BLaER1 treated with 17β-estradiol and CSF1 and Interleukin-3, amounts not matched to agents 10 nM and 100 nM (cell line): ENCODE results near the gene ARHGAP4.

Experiments used
- H3K27ac ChIP-seq, 11 experiments: shearing (Covaris generic); formaldehyde crosslinking; 2 replicates each; pipeline ENCODE4 v1.8.1; 2022
- H3K27me3 ChIP-seq, 11 experiments: shearing (Covaris generic); formaldehyde crosslinking; 2 replicates each; pipeline ENCODE4 v1.8.1; 2022
- H3K36me3 ChIP-seq, 11 experiments: shearing (Covaris generic); formaldehyde crosslinking; 2 replicates each; pipeline ENCODE4 v1.8.1; 2022
- H3K4me1 ChIP-seq, 10 experiments: shearing (Covaris generic); formaldehyde crosslinking; 2 replicates each; pipeline ENCODE4 v1.8.1; 2022
- H3K4me2 ChIP-seq, 11 experiments: shearing (Covaris generic); formaldehyde crosslinking; 2 replicates each; pipeline ENCODE4 v1.8.1; 2022
- H3K4me3 ChIP-seq, 10 experiments: shearing (Covaris generic); formaldehyde crosslinking; 2 replicates each; pipeline ENCODE4 v1.8.1; 2022
- H3K9ac ChIP-seq, 11 experiments: shearing (Covaris generic); formaldehyde crosslinking; 2 replicates each; pipeline ENCODE4 v1.8.1; 2022
- H3K9me3 ChIP-seq, 11 experiments: shearing (Covaris generic); formaldehyde crosslinking; replicated peaks in 1 of 11; 2 replicates each; pipeline ENCODE4 v1.8.1; 2022
- H4K20me1 ChIP-seq, 11 experiments: shearing (Covaris generic); formaldehyde crosslinking; 2 replicates each; pipeline ENCODE4 v1.8.1; 2022
- Cebpa-rat ChIP-seq, 11 experiments: shearing (Covaris generic); IDR thresholded peaks; 2 replicates each; pipeline ENCODE4 v1.8.1; 2022

The ARHGAP4 gene

GRCh38 chrX:153877571-153878261 lies 48.3 kb downstream of the ARHGAP4 start:
- TF ChIP-seq Cebpa-rat (IDR thresholded peaks at IDR 0.05): no peak
- H3K27ac ChIP-seq: peak overlapping the region in 8 of 11 experiments; percentile 46 to 80 (median 69); a peak in 15 of 22 replicates
- peaks cover 53 to 65% (median 62%) of the 10 kb centered on the region in 10 experiments for H3K4me1 ChIP-seq
- H3K9ac ChIP-seq: peak overlapping the region in 7 of 11 experiments; percentile 54 to 75 (median 62); a peak in 11 of 22 replicates
- H3K4me3 ChIP-seq: peak overlapping the region in 6 of 10 experiments; percentile 5 to 42 (median 22); a peak in 5 of 20 replicates
- no peaks in the 10 kb centered on the region; a peak in 1 of 22 replicates for H3K36me3 ChIP-seq
- H3K27me3 ChIP-seq: peaks cover 62 to 82% (median 78%) of the 10 kb centered on the region in 11 experiments
- H3K9me3 ChIP-seq: no peaks in the 10 kb centered on the region
- H4K20me1 ChIP-seq: peaks cover 11 to 83% (median 56%) of the 10 kb centered on the region in 11 experiments; a peak in 18 of 22 replicates
- peak overlapping the region; percentile 59 to 93 (median 74) for H3K4me2 ChIP-seq

GRCh38 chrX:153876112-153876491 lies 50.0 kb downstream of the ARHGAP4 start:
- Histone ChIP-seq H3K36me3 (peaks cover 0 to 6% (median 0%) of the 10 kb centered on the region in 11 experiments; a peak in 1 of 22 replicates), H3K4me2 (no peak overlapping the region), H3K4me3 (no peak overlapping the region), H4K20me1 (peaks cover 11 to 77% (median 50%) of the 10 kb centered on the region in 11 experiments; a peak in 17 of 22 replicates), H3K27me3 (peaks cover 53 to 76% (median 71%) of the 10 kb centered on the region in 11 experiments), H3K4me1 (peaks cover 36 to 48% (median 46%) of the 10 kb centered on the region in 10 experiments), H3K9ac (no peak overlapping the region), H3K27ac (no peak overlapping the region), H3K9me3 (no peaks in the 10 kb centered on the region)
- TF ChIP-seq Cebpa-rat (IDR thresholded peaks at IDR 0.05): no peak

GRCh38 chrX:153875391-153876111 lies 50.5 kb downstream of the ARHGAP4 start:
- Histone ChIP-seq H3K36me3 (peaks cover 0 to 9% (median 0%) of the 10 kb centered on the region in 11 experiments; a peak in 2 of 22 replicates), H3K4me3 (no peak overlapping the region), H3K9ac (no peak overlapping the region), H3K9me3 (no peaks in the 10 kb centered on the region), H3K27me3 (peaks cover 47 to 75% (median 66%) of the 10 kb centered on the region in 11 experiments), H3K27ac (no peak overlapping the region), H3K4me1 (peaks cover 31 to 43% (median 42%) of the 10 kb centered on the region in 10 experiments), H4K20me1 (peaks cover 11 to 74% (median 47%) of the 10 kb centered on the region in 11 experiments; a peak in 17 of 22 replicates), H3K4me2 (no peak overlapping the region)
- no peak for TF ChIP-seq Cebpa-rat (IDR thresholded peaks at IDR 0.05)

- H3K4me1 ChIP-seq: peaks cover 21 to 41% (median 33%) of the 10 kb centered on the region in 10 experiments
- no peak overlapping the region for H3K4me2 ChIP-seq
- no peak overlapping the region for H3K9ac ChIP-seq
- H3K36me3 ChIP-seq: peaks cover 0 to 16% (median 0%) of the 10 kb centered on the region in 11 experiments; a peak in 3 of 22 replicates
- peaks cover 39 to 75% (median 65%) of the 10 kb centered on the region in 11 experiments for H3K27me3 ChIP-seq
- H3K4me3 ChIP-seq: no peak overlapping the region
- H4K20me1 ChIP-seq: peaks cover 11 to 74% (median 46%) of the 10 kb centered on the region in 11 experiments; a peak in 17 of 22 replicates
- no peak for TF ChIP-seq Cebpa-rat (IDR thresholded peaks at IDR 0.05)
- no peak overlapping the region for H3K27ac ChIP-seq
- no peaks in the 10 kb centered on the region for H3K9me3 ChIP-seq
These were observed 51.5 kb downstream of the ARHGAP4 start for GRCh38 chrX:153874366-153875125.

GRCh38 chrX:153874085-153874365 lies 52.0 kb downstream of the ARHGAP4 start:
- TF ChIP-seq Cebpa-rat (IDR thresholded peaks at IDR 0.05): no peak
- Histone ChIP-seq H3K9me3 (no peaks in the 10 kb centered on the region), H3K27ac (no peak overlapping the region), H3K4me3 (no peak overlapping the region), H3K9ac (no peak overlapping the region), H3K27me3 (peaks cover 38 to 75% (median 65%) of the 10 kb centered on the region in 11 experiments), H3K4me1 (peaks cover 17 to 36% (median 27%) of the 10 kb centered on the region in 10 experiments), H4K20me1 (peaks cover 11 to 74% (median 46%) of the 10 kb centered on the region in 11 experiments; a peak in 17 of 22 replicates), H3K36me3 (peaks cover 0 to 21% (median 0%) of the 10 kb centered on the region in 11 experiments; a peak in 3 of 22 replicates), H3K4me2 (no peak overlapping the region)

- no peak for TF ChIP-seq Cebpa-rat (IDR thresholded peaks at IDR 0.05)
- Histone ChIP-seq H3K4me3 (no peak overlapping the region), H3K36me3 (peaks cover 0 to 24% (median 0%) of the 10 kb centered on the region in 11 experiments; a peak in 3 of 22 replicates), H3K9me3 (no peaks in the 10 kb centered on the region), H3K27me3 (peaks cover 38 to 75% (median 65%) of the 10 kb centered on the region in 11 experiments), H3K27ac (no peak overlapping the region), H4K20me1 (peaks cover 11 to 74% (median 40%) of the 10 kb centered on the region in 11 experiments; a peak in 17 of 22 replicates), H3K4me1 (peaks cover 12 to 31% (median 22%) of the 10 kb centered on the region in 10 experiments), H3K4me2 (no peak overlapping the region), H3K9ac (no peak overlapping the region)
These were observed 52.6 kb downstream of the ARHGAP4 start for GRCh38 chrX:153873282-153874084.

- Histone ChIP-seq H3K4me3 (no peak overlapping the region), H3K9ac (no peak overlapping the region), H3K4me1 (peaks cover 0 to 18% (median 9%) of the 10 kb centered on the region in 10 experiments; a peak in 16 of 20 replicates), H3K9me3 (peaks cover 0 to 2% (median 0%) of the 10 kb centered on the region in 11 experiments; a peak in 3 of 22 replicates), H3K27ac (no peak overlapping the region), H4K20me1 (peaks cover 11 to 66% (median 34%) of the 10 kb centered on the region in 11 experiments; a peak in 17 of 22 replicates), H3K27me3 (peaks cover 35 to 75% (median 66%) of the 10 kb centered on the region in 11 experiments), H3K36me3 (peaks cover 0 to 34% (median 0%) of the 10 kb centered on the region in 11 experiments; a peak in 4 of 22 replicates), H3K4me2 (no peak overlapping the region)
- TF ChIP-seq Cebpa-rat (IDR thresholded peaks at IDR 0.05): no peak
These were observed 53.9 kb downstream of the ARHGAP4 start for GRCh38 chrX:153871946-153872878.
